AG10803 (cell line): Measurements from ENCODE around the gene HINT1.
"Not testable (repeated sequence)": the region's sequence is repeated elsewhere in the genome, so short reads cannot be mapped to it uniquely, and the experiment has no call there.

Experiments
- DNase-seq: peaks from one replicate; pipeline ENCODE4 v3.0.0; 2010; ENCODE audit warnings: low read depth
- H3K4me3 ChIP-seq: 2 replicates; pipeline ENCODE4 v1.5.1; 2011; ENCODE audit warnings: mild to moderate bottlenecking, low read length, control low read depth
- CTCF ChIP-seq: conservative IDR thresholded peaks from 2 replicates; pipeline ENCODE4 v1.5.1; 2011; ENCODE audit warnings: mild to moderate bottlenecking, low read length, control low read depth, inconsistent platforms

The HINT1 gene

DNA sequence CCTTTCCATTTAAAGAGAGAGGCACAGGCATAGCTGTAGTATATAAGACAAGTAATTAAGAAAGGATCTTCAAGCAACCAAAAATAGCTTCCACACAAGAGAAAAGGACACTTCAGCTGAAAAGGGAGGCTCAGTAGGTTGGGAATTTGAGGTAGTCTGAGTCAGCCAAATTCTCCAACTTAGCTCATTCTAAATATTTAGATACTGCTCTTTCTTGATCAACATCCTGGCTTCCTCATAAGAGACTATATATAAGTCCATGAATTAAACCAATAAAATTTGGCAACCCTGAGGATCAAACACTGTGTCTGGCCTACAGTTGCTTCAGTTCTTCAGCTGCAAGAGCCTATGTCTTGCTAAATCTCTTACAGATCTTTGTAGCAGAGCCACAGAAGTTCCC, 17.8 kb downstream of the HINT1 start:
- DNase-seq: no peak
- H3K4me3 ChIP-seq: no peak overlapping the region
- TF ChIP-seq CTCF: no peak

GRCh38 chr5:131142970-131143617, 22.0 kb downstream of the HINT1 start:
- no peak for TF ChIP-seq CTCF
- DNase-seq: no peak
- H3K4me3 ChIP-seq: no peak overlapping the region

DNA sequence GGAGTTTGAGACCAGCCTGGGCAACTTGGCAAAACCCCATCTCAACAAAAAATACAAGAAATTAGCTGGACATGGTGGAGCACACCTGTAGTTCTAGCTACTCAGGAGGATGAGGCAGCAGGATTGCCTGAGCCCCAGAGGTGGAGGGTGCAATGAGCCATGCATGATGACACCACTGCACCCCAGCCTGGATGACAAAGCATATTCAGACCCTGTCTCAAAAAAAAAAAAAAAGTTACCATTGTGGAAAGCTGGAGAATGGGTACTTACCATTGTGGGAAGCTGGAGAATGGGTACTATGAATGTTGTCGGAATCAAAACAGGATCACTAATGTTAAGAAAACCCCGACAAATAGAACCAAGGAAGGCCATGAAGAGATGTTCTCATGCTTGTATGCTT, 25.7 kb downstream of the HINT1 start:
- TF ChIP-seq CTCF: no peak
- DNase-seq: no peak
- H3K4me3 ChIP-seq: no peak overlapping the region

GRCh38 chr5:131138406-131138805, 26.6 kb downstream of the HINT1 start:
- H3K4me3 ChIP-seq, DNase-seq: not testable (repeated sequence)

DNA sequence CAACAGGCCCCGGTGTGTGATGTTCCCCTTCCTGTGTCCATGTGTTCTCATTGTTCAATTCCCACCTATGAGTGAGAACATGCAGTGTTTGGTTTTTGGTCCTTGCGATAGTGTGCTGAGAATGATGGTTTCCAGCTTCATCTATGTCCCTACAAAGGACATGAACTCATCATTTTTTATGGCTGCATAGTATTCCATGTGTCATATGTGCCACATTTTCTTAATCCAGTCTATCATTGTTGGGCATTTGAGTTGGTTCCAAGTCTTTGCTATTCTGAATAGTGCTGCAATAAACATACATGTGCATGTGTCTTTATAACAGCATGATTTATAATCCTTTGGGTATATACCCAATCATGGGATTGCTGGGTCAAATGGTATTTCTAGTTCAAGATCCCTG, 32.0 kb downstream of the HINT1 start:
- not testable (repeated sequence) for DNase-seq

GRCh38 chr5:131129306-131129705, 35.8 kb downstream of the HINT1 start:
- no peak for DNase-seq
- no peak overlapping the region for H3K4me3 ChIP-seq
- TF ChIP-seq CTCF: no peak

More for the DNA sequence above, 32.0 kb downstream of the HINT1 start:
- not testable (repeated sequence) for H3K4me3 ChIP-seq

DNA sequence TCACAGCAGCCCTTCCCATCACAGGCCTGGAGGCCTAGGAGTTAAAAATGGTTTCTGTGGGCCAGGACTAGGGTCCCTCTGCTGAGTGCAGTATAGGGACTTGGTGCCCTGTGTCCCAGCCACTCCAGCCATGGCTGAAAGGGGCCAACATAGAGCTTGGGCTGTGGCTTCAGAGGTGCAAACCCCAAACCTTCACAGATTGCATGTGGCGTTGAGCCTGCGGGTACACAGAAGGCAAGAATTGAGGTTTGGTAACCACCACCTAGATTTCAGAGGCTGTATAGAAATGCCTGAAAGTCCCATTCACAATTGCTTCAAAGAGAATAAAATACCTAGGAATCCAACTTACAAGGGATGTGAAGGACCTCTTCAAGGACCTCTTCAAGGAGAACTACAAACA, 37.8 kb downstream of the HINT1 start:
- DNase-seq, H3K4me3 ChIP-seq: not testable (repeated sequence)

- no peak for DNase-seq
- TF ChIP-seq CTCF: no peak
- no peak overlapping the region for H3K4me3 ChIP-seq
Measured at GRCh38 chr5:131114754-131115153, 50.3 kb downstream of the HINT1 start.

GRCh38 chr5:131112424-131112823, 52.6 kb downstream of the HINT1 start:
- DNase-seq: no peak

More at GRCh38 chr5:131112424-131112823, 52.6 kb downstream of the HINT1 start:
- H3K4me3 ChIP-seq: no peak overlapping the region
- TF ChIP-seq CTCF: no peak
